Breast epithelium (tissue), 3 donors: ENCODE measurements around the gene CCDC157.

Experiments
- POLR2A ChIP-seq: fragments of 450-650 bp; IDR thresholded peaks from one replicate; pipeline ENCODE4 v1.6.1; 2016; ENCODE audit warnings: antibody characterized with exemption, mild to moderate bottlenecking, moderate library complexity
- POLR2AphosphoS5 ChIP-seq, 3 donors: sonication (generic); formaldehyde crosslinking; IDR thresholded peaks; one replicate each; pipeline ENCODE4 v1.6.1; 2017; ENCODE audit warnings: antibody characterized with exemption in 3 of 3

- no peak for TF ChIP-seq POLR2AphosphoS5 (IDR thresholded peaks at IDR 0.05)
- TF ChIP-seq POLR2A, result no peak
These were observed 23.2 kb downstream of the CCDC157 start for GRCh38 chr22:30380011-30380410.
